Stimulated activated CD4-positive, alpha-beta T cell treated with anti-CD3 and anti-CD28 coated beads, Interleukin-1b, Interleukin-23, amount 100 ng/mL, for 4 hours (primary cell): ENCODE measurements around the gene NET1.
A peak's percentile ranks its signal among the peaks of the same experiment; 100 is the strongest.
"Not testable (repeated sequence)": the region's sequence is repeated elsewhere in the genome, so short reads cannot be mapped to it uniquely, and the experiment has no call there.

Experiments
- DNase-seq, 2 donors: peaks; one replicate each; pipeline ENCODE4 v3.0.0-alpha.2; 2020; ENCODE audit warnings: low read depth in 2 of 2

NET1 gene, protein sequence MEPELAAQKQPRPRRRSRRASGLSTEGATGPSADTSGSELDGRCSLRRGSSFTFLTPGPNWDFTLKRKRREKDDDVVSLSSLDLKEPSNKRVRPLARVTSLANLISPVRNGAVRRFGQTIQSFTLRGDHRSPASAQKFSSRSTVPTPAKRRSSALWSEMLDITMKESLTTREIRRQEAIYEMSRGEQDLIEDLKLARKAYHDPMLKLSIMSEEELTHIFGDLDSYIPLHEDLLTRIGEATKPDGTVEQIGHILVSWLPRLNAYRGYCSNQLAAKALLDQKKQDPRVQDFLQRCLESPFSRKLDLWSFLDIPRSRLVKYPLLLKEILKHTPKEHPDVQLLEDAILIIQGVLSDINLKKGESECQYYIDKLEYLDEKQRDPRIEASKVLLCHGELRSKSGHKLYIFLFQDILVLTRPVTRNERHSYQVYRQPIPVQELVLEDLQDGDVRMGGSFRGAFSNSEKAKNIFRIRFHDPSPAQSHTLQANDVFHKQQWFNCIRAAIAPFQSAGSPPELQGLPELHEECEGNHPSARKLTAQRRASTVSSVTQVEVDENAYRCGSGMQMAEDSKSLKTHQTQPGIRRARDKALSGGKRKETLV

DNA sequence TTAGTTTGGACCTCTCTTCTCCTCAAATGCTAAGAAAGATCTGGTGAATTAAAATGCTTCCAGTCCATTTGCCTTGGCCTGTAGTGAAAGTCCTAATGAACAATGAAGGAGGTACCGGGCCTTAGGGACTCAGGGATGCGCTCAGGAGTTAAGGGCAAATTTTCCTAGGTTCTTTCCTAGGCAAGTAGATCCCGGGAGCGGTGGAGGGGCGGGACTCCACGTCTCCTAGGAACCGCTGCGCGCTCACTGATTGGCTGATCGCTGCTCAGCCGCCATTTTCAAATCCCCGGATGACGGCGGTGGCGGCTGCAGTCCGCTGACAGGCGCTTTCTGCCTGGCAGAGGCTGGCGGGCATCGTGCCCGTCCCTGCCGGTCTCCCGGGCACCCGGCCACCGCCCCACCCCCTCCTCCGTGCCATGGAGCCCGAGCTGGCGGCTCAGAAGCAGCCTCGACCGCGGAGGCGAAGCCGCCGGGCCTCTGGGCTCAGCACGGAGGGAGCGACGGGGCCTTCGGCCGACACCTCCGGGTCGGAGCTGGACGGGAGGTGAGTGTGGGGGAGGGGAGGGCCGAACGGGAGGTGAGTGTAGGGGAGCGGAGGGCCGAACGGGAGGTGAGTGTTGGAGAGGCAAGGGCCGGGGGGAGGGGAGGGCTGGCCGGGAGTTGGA, at the start of gene NET1:
Gene NET1, plus strand, starts transcription at position 281 of the 665 bp plus-strand sequence. Its CDS starts 136 bp downstream, at position 417.
- DNase-seq = peak; percentile 48 to 62

DNA sequence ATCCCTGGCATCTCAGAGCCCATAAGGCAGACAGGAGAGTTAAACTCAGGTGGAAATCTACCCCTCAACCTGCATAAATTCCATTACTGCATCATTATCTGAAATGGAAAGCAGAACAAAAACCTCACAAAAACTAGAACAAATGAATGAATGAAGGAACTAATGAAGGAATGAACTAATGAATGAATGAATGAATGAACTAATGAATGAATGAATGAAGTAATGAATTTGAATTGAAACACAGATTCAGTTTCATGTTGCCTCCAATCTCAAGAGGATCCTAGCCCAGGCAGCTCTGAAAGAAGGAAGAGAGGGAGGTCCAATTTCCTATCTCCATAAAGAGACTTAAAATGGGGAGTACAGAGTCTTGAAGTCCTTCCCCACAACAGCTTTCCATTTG, 49.5 kb upstream of the NET1 start:
- DNase-seq = no peak

DNA sequence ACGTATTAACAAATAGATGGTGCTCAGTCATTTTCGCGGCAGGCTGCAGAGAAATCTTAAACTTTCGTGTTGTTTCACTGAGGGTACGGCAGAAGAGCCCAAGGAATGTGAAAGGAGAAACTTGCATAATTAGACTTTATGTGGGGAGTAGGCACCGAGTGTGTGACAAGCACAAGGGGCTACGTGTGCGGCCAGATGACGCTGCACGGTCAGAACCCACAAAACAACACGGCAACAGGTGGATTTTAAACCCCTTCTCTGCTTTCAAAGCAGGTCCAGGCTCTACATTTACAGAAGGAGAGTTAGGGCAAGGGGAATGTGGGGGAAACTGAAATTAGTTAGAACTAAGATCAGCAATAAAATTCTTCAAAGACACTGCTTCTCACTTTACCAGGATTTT, 48.0 kb upstream of the NET1 start:
- DNase-seq = no peak

DNA sequence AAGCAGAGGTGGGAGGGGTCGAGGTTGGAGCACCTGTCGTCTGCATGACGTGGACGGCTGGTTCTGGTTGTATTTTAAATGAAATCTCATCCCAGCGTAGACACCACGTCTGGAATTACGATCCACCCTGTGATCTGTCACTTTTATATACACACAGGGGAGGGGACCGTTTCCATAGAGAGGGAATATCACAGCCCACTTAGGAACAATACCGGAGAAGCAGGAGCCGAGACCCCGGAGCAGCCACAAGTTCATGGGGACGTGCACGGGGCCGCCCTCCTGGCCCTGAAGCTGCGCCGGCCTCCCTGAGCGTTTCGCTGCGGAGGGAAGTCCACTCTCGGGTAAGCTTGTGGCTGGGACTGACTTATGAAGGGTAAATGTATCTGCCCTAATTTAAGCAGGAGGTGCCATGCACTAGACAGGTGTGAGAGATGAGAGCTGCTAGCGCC, 47.4 kb upstream of the NET1 start, which contains the start of gene UCN3:
Gene UCN3, plus strand, starts transcription at position 77 of the 449 bp plus-strand sequence. CDS start 8,755 bp downstream, outside the sequence.
- no peak for DNase-seq

DNA sequence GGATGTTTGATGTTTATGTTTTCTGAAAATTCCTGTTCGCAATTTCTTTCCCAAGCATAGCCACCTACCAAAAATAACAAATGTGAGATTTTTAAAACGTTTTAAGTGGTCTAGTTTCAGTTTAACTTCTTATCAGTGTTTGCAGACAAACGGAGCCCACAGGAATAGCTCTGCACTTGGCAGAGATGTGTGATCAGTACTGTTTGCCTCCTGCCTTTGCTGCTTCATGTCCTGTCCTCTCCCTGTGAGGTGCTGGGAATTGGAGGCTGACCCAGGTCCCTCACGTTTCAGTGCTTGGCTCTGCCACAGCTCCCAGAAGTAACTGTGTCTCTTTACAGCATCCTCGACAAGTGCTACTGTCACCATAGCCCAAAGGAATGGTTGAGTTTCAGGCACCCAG, 46.4 kb upstream of the NET1 start:
- no peak for DNase-seq

DNA sequence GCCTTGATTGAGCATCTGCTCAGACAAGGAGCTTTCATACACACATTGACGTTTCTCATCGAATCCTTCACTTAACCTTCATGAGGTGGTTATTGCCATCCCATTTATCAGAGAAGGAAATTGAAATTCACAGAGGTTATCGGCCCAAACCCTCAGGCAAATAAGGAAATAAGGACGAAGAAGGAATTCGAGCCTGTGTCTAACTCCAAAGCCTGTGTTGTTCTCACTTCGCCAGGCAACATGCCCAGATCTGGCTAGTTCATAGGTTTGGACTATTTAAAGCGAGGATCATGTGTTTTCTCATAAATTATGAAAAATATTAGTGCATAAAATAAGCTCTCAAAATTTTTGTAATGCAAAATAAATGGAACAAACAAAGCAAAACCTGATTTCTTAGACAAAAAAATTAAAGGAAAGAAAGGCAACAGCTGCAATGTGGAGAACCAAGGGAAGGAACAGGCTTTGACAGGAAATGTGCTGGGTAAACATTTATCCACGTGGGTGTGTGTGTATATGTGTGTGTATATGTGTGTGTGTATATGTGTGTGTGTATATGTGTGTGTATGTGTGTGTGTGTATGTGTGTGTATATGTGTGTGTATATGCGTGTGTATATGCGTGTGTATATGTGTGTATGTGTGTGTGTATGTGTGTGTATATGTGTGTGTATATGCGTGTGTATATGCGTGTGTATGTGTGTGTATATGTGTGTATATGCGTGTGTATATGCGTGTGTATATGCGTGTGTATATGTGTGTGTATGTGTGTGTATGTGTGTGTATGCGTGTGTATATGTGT, 42.8 kb upstream of the NET1 start:
- no peak for DNase-seq

DNA sequence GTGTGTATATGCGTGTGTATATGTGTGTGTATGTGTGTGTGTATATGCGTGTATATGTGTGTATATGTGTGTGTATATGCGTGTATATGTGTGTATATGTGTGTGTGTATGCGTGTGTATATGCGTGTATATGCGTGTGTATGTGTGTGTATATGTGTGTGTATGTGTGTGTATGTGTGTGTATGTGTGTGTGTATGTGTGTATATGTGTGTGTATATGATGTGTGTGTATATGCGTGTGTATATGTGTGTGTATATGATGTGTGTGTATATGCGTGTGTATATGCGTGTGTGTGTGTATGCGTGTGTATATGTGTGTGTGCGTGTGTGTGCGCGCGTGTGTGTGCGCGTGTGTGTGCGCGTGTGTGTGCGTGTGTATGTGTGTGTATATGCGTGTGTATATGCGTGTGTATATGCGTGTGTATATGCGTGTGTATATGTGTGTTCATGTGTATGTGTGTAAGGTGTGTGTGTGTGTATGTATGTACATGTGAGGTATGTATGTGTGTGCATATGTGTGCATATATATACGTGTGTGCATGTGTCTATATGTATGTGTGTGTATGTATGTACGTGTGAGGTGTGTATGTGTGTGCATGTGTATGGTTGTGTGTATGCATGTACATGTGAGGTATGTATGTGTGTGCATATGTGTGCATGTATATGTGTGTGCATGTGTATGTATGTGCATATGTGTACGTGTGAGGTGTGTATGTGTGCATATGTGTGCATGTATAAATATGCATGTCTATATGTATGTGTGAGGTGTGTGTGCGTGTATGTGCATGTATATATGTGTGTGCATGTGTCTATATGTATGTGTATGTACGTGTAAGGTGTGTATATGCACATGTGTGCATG, 41.6 kb upstream of the NET1 start:
- DNase-seq = no peak

DNA sequence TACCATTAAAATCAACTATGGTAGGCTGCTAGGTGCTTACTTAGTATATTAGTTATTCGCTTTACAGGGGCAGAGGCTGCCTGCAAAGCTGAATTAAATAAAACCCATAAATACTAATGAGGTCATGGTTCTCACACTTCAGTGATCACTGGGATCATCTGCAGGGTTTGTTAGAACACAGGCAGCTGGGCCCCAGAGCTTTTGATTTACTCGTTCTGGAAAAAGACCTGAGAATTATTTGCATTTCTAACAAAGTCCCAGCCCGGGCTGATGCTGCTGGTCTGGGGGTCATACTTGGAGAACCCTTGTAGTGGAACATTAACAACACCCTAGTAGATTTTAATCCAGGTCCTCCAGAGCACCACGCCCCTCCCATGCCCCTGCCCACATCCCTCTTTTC, 39.0 kb upstream of the NET1 start:
- DNase-seq = no peak

DNA sequence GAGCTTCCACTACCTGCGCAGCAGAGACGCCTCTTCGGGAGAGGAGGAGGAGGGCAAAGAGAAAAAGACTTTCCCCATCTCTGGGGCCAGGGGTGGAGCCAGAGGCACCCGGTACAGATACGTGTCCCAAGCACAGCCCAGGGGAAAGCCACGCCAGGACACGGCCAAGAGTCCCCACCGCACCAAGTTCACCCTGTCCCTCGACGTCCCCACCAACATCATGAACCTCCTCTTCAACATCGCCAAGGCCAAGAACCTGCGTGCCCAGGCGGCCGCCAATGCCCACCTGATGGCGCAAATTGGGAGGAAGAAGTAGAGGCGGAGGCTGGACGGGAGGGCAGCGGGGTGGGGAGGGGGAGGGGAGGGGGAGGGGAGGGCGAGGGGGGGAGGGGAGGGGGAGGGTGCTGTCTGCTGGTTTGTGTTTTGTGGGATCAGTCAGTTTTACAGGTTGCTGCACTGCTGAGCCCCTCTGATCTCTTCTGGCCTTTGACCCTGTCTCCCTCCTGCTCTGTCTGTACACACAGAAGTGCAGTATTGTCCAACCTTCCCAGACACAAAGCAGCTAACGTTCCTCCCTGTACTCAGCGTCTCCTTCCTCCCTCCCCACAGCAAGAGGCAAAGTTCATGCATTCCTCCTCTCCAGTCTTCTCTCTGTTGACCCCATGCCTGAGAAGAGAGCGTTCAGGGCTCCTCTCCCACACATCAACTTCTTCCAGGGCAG, 38.3 kb upstream of the NET1 start:
- no peak for DNase-seq

DNA sequence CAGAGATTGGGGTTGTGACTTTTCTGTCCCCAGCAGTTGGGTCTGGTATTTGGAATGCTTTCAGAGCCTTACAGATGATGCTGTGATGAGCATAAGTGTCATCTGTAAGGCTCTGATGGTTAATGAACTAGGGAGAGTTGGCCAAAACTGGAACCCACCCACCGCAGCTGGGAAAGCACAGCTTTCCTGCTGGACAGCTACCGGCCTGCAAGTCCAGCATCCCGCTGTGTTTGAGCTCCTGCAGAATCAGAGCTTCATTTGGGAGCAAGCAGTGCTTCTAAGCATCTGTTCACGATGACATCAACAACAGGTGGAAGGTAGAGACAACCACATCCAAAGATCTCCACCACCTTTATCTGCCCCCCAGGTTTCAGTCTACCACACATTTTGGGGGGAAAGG, 35.9 kb upstream of the NET1 start:
- no peak for DNase-seq

DNA sequence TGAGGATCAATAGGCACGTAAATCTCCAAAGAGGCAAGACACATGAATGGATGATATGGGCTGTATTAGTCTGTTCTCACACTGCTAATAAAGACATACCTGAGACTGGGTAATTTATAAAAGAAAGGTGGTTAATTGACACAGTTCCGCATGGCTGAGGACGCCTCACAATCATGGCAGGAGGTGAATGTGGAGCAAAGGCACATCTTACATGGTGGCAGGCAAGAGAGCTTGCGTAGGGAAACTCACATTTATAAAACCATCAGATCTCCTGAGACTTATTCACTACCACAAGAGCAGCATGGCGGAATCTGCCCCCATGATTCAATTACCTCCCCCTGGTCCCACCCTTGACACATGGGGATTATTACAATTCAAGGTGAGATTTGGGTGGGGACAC, 33.2 kb upstream of the NET1 start:
- DNase-seq = not testable (repeated sequence)

DNA sequence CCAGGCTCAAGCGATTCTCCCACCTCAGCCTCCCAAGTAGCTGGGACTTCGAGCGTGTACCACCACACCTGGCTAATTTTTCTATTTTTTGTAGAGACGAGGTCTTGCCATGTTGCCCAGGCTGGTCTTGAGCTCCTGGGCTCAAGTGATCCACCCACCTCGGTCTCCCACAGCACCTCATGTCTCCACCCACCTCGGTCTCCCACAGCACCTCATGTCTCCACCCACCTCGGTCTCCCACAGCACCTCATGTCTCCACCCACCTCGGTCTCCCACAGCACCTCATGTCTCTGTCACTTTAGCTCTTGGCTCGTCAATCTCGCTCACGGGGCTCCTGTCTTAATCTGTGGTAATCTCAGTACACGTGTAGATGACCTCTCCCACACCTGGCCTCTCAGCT, 32.0 kb upstream of the NET1 start:
- DNase-seq = not testable (repeated sequence)

DNA sequence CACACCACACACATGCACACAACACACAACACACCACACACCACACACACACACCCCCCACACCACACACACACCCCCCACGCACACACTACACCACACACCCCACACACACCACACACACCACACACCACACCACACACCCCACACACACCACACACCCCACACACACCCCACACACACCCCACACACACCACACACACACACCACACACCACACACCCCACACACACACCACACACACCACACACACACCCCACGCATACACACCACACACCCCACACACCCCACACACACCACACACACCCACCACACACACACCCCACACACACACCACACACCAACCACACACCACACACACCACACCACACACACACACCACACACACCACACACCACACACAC, 31.2 kb upstream of the NET1 start:
- no peak for DNase-seq

DNA sequence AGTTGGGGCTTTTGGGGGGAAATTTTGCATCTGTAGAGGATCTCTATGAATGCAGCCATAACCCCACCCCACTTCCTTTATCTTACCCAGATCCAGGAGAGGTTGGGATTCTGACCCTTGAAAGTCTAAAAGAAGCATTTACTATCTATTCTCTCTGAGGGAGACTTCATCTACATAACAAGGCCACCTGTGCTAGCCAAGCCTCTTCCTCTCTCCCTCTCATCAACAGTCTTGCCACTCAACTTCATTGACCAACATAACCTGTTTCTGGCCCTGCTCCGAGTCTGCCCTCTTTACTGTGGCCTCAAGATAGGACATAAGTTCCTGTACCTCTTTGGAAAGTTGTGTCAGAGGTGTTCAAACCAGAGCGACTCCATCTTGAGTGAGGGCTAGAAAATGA, 27.1 kb upstream of the NET1 start:
- DNase-seq = no peak

DNA sequence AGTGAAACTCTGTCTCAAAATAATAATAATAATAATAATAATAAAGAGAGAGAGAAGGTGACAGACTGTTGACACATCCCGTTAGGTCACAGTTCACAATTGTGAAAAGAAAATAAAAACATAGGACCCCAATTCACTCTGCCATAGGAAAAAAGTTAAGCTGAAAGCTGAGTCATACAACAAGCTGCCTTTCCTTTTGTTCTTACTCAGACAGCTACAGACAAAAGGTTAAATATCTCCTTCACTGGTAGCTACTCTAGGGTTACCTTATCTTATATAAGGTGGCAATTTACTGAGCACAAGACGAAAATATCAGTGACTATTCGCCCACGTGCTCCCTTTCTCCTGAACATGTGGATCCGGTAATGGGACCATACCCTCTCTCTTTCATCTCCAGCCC, 25.2 kb upstream of the NET1 start:
- no peak for DNase-seq

DNA sequence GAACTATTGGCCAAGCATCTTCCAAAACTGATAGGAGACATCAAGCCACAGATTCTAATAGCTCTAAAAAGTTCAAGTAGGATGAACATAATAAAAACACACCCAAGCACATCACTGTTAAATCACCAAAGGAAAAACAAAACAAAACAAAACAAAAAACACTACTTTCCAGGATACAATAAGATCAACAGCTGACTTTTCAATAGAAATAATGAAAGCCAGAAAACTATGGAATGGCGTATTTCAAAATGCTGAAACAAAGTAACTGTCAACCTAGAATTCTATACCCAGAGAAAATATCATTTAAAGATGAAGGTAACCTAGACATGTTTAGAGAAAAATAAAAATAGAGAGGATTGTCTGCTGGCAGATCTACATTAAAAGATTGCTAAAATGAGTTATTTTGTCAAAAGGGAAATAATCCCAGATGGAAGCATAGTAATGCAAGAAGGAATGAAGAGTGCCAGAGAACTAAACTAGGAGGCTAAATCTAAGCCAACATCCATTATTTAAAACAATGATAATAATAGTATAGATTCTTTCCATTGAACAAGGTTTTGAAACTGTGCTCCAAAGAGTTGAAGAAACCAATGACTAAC, 21.7 kb upstream of the NET1 start:
- no peak for DNase-seq

DNA sequence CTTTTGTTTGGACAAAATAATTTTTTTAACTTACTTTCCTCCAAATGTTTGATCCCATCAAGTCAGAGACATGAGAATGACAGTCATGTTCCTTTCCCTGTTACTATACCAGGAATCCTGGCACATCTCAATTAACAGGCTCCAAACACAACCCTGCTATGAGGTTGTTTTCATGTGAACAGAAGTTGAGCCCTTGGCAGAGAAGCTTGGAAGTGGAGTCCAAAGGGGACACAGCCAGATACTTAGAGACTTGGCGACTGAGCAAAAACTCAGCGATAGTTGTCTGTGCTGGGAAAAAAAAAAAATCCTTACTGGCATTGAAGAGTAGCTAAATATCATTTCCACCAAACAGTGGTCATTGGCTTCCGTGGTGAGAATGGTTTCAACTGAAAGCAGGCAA, 20.6 kb upstream of the NET1 start:
- no peak for DNase-seq

DNA sequence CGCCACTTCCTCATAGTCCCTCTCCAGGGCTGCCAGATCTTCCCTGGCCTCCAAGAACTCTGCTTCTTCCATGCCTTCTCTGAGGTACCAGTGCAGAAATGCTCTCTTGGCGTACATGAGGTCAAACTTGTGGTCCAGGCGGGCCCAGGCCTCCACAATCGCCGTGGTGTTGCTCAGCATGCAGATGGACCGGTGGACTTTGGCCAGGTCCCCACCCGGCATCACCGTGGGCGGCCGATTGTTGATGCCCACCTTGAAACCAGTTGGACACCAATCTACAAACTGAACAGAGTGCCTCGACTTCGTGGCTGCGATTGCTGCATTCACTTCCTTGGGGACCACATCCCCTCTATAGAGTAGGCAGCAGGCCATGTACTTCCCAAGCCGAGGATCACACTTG, 18.8 kb upstream of the NET1 start:
- DNase-seq = no peak

DNA sequence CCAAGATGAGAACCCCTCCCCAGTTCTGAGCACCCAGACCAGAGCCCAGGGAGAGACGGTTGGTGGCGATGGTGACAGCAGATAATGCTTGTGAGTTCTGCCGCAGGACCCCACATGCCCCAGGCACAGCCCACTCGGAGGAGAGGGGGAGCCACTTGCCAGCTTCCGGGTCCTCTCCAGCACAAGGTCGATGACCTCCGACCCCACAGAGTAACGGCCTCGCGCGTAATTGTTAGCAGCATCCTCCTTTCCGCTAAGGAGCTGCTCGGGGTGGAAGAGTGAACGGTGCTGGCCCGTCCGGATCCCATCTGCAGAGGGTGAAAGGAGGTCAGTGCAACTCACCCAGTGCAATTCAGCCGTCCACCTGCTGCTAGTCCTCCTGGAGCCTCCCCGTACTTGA, 17.2 kb upstream of the NET1 start:
- no peak for DNase-seq
